K562 (cell line): ENCODE results near the gene PPY. TPM values are rescaled to one million over a fixed set of nuclear protein-coding genes. Genes with fewer than 3 reads are reported as not detected.

Source experiments
- ATAC-seq: fragments of 200-7000 bp; cut with Tn5 transposase; 3 replicates; pipeline ENCODE4 v1.9.1; 2020; ENCODE audit warnings: moderate library complexity
- BruUV-seq: library from RNA; stranded (reverse); fragments of 400-500 nt; replicated peaks from 2 replicates; lab custom pipeline; 2021; lab: Mats Ljungman, UMichigan
- CTCF ChIA-PET: fragments of 300-600 bp; formaldehyde crosslinking; extraction: SDS; loops from one replicate; lab custom pipeline; 2021; ENCODE audit warnings: low intra/inter-chr PET ratio; lab: Yijun Ruan, JAX
- POLR2A ChIA-PET: fragments of 300-600, 350-650 bp; sonication (Branson Sonifier 250); formaldehyde crosslinking; extraction: SDS; loops from one replicate; lab custom pipeline; 2021; ENCODE audit warnings: antibody characterized with exemption, inconsistent platforms; lab: Yijun Ruan, JAX
- DNase-seq, 4 experiments: peaks; one replicate each; pipeline versions ENCODE4 v3.0.0 to v3.0.0-alpha.2; 2011 to 2018; ENCODE audit warnings: low spot score in 3 of 4, mixed read lengths in 3 of 4; ENCODE audit errors: extremely low read depth in 1 of 4
- FAIRE-seq: peaks from 2 replicates; lab custom pipeline; 2011; peaks lifted over from hg19 to GRCh38; lab: Jason Lieb, UNC
- H2AFZ ChIP-seq: 2 replicates; pipeline ENCODE4 v1.6.0; 2011; ENCODE audit warnings: low read depth, low read length, control low read depth, inconsistent platforms
- H3K27ac ChIP-seq: fragments of 200-600 bp; 3 replicates; pipeline ENCODE4 v1.8.0; 2011; ENCODE audit warnings: low read depth, mild to moderate bottlenecking, control low read depth, inconsistent platforms, low read length, moderate library complexity, mixed read lengths; ENCODE audit errors: extremely low read depth
- H3K27me3 ChIP-seq, 2 experiments: fragments of 300-600 bp in 1 of 2; 2 replicates in 1 of 2; 3 replicates in 1 of 2; pipeline versions ENCODE4 v1.6.0 to v1.8.0; 2011; ENCODE audit warnings: inconsistent platforms in 2 of 2, low read length in 2 of 2, mild to moderate bottlenecking in 1 of 2, mixed read lengths in 1 of 2, moderate library complexity in 1 of 2; ENCODE audit not compliant: control insufficient read depth in 2 of 2, insufficient read depth in 2 of 2
- H3K36me3 ChIP-seq: fragments of 300-600 bp; 3 replicates; pipeline ENCODE4 v1.8.0; 2011; ENCODE audit warnings: mild to moderate bottlenecking, low read length, inconsistent platforms; ENCODE audit not compliant: control insufficient read depth, insufficient read depth
- H3K4me1 ChIP-seq, 2 experiments: fragments of 200-600 bp in 1 of 2; replicated peaks in 1 of 2; 2 replicates in 1 of 2; 3 replicates in 1 of 2; pipeline versions ENCODE4 v1.5.1 to v1.8.0; 2011; ENCODE audit warnings: inconsistent platforms in 2 of 2, low read length in 2 of 2, mild to moderate bottlenecking in 1 of 2, mixed read lengths in 1 of 2, moderate library complexity in 1 of 2; ENCODE audit not compliant: control insufficient read depth in 2 of 2, insufficient read depth in 2 of 2
- H3K4me2 ChIP-seq: 2 replicates; pipeline ENCODE4 v1.6.1; 2011; ENCODE audit warnings: low read length, control low read depth, inconsistent platforms, mixed read lengths; ENCODE audit not compliant: insufficient read depth
- H3K4me3 ChIP-seq: fragments of 200-600 bp; sonication (generic), shearing (Covaris generic); 2 replicates; pipeline ENCODE4 v1.5.1; 2016; ENCODE audit warnings: control low read depth, inconsistent platforms
- H3K79me2 ChIP-seq: fragments of 200-600 bp; 3 replicates; pipeline ENCODE4 v1.8.0; 2011; ENCODE audit warnings: low read length, inconsistent platforms; ENCODE audit not compliant: control insufficient read depth, insufficient read depth
- H3K9ac ChIP-seq, 2 experiments: 2 replicates each; pipeline versions ENCODE4 v1.6.0 to v1.6.1; 2011; ENCODE audit warnings: low read depth in 2 of 2, low read length in 2 of 2, control low read depth in 1 of 2, inconsistent platforms in 1 of 2, mild to moderate bottlenecking in 1 of 2, mixed read lengths in 1 of 2; ENCODE audit not compliant: insufficient read depth in 1 of 2
- H3K9me1 ChIP-seq: one replicate; pipeline ENCODE4 v1.6.0; 2011; ENCODE audit warnings: inconsistent platforms, mild to moderate bottlenecking, low read length, moderate library complexity; ENCODE audit not compliant: control insufficient read depth, insufficient read depth
- H3K9me3 ChIP-seq: replicated peaks from 2 replicates; pipeline ENCODE4 v1.5.1; 2011; ENCODE audit warnings: low read depth, low read length, inconsistent platforms; ENCODE audit not compliant: control insufficient read depth, insufficient read depth
- H4K20me1 ChIP-seq: replicated peaks from 2 replicates; pipeline ENCODE4 v1.6.1; 2011; ENCODE audit warnings: low read length, inconsistent platforms, mixed read lengths; ENCODE audit not compliant: control insufficient read depth, insufficient read depth
- EGR1 ChIP-seq: fragments of 450-650 bp; conservative IDR thresholded peaks from 2 replicates; pipeline ENCODE4 v1.6.1; 2017; ENCODE audit warnings: mild to moderate bottlenecking
- SPI1 ChIP-seq: IDR thresholded peaks from 2 replicates; pipeline ENCODE4 v1.6.1; 2011; ENCODE audit warnings: low read depth, low read length, control low read depth, borderline replicate concordance
- ZNF316 ChIP-seq: fragments of 450-650 bp; IDR thresholded peaks from 2 replicates; pipeline ENCODE4 v1.6.1; 2016
- WGBS: fragments of 100-300 bp; shearing (Covaris generic); methylation state at CpG from one replicate; pipeline ENCODE4 v1.1.6; 2016; ENCODE audit warnings: low coverage, mixed read lengths; ENCODE audit not compliant: insufficient coverage; ENCODE audit errors: missing lambda C conversion rate; 5-methylcytosine and 5-hydroxymethylcytosine counted together
- in situ Hi-C: fragments of 300-500 bp; cut with MboI; formaldehyde crosslinking; loops from 4 replicates; pipeline ENCODE4 v1.15.0; 2018; ENCODE audit warnings: inconsistent platforms, mixed read lengths
- intact Hi-C: fragments of 100-400 bp; cut with micrococcal nuclease; formaldehyde crosslinking; loops from 2 replicates; pipeline ENCODE4 v1.14.2; 2022
- polyA plus RNA-seq, 8 experiments: library from polyadenylated mRNA; depleted of rRNA in 4 of 8; stranded (reverse) in 5 of 8; unstranded in 3 of 8; fragments of >200 nt; fragmentation: Nextera tagmentation in 2 of 8; fragmentation: Illumina TruSeq in 1 of 8; extraction: Ambion mirVana in 2 of 8; extraction: Trizol in 1 of 8; gene quantifications; 2 replicates each; pipeline versions ENCODE4 v1.2.1 to v1.2.3, GENCODE V29; 2011 to 2014; ENCODE audit warnings: inconsistent platforms in 1 of 8, missing spikeins in 1 of 8
- total RNA-seq, 7 experiments: library from RNA; depleted of rRNA in 6 of 7; stranded (reverse); fragments of >200 nt in 6 of 7; fragmentation: Illumina TruSeq in 2 of 7; extraction: Trizol in 2 of 7; gene quantifications; 2 replicates each; pipeline versions ENCODE4 v1.2.1 to v1.2.3, GENCODE V29; 2011 to 2021; ENCODE audit warnings: low replicate concordance in 1 of 7
- TF ChIP-seq, protein P1 (sequence below): sonication (generic); formaldehyde crosslinking; IDR thresholded peaks from 2 replicates; pipeline ENCODE4 v1.8.0; 2023; ENCODE audit warnings: mild to moderate bottlenecking, missing genetic modification reagents

PPY gene
- total and polyA plus RNA-seq, 9 of the 15 experiments (the other 6 are each of a cell fraction or from before 2014, with no cell fraction given): not detected

DNA sequence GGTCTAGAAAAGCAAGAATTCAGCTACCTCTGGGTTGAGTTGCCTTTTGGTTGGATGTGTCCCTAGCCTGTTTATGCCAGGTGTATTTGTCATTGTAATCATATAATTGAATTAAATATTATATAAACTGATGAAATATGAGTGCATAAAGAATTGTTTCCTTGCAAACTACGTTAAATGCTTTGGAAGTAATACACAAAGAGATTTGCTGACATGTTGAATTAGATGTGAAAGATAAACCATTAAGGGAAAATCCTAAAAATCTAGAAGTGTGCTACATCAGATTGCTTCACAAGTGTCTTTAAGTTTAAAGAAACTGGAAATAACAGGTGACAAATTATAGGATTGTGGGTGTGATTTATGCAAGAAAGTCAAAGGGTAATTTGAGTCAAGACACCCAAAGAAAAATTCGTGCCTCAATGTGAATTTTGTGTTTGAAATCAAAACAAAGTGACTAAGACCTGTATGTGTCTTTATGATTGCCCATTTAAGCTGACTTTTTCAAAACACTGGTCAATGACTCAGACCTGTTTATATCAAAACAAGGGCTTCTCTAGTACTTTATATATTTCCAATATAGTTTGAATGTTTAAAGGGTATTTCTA is 16.6 kb upstream of the PPY start:
- no peak for TF ChIP-seq SPI1
- TF ChIP-seq ZNF316: peak; percentile 46
- intact Hi-C loops: no loop called here
- H3K9me3 ChIP-seq: no peaks in the 10 kb centered on the region
- in situ Hi-C loops: no loop called here
- H3K4me1 ChIP-seq: no peaks in the 10 kb centered on the region
- BruUV-seq: no TSS peak
- DNase-seq (no peak), FAIRE-seq (no peak), ATAC-seq (no peak)
- H3K27me3 ChIP-seq: peaks cover 23 to 56% of the 10 kb centered on the region in 2 experiments
- H3K36me3 ChIP-seq: no peaks in the 10 kb centered on the region
- no peaks in the 10 kb centered on the region for H3K79me2 ChIP-seq
- ChIA-PET POLR2A (interaction anchor here (1.4 kb wide), 1 partner anchor 15 kb away, joined by 3 read pairs; no protein-coding TSS in a partner anchor), CTCF (interaction anchor here (0.6 kb wide), 1 partner anchor 193 kb away, joined by 3 read pairs; no protein-coding TSS in a partner anchor)
- no peak overlapping the region for H2AFZ ChIP-seq
- no peak overlapping the region for H3K9ac ChIP-seq
- no peak overlapping the region for H3K4me2 ChIP-seq
- no peak overlapping the region for H3K4me3 ChIP-seq
- WGBS: 0% methylated on average over 2 of the region's 2 CpGs
- no peaks in the 10 kb centered on the region for H3K9me1 ChIP-seq
- H4K20me1 ChIP-seq: no peaks in the 10 kb centered on the region; the same call in 1 of the 2 replicates
- no peak overlapping the region for H3K27ac ChIP-seq

DNA sequence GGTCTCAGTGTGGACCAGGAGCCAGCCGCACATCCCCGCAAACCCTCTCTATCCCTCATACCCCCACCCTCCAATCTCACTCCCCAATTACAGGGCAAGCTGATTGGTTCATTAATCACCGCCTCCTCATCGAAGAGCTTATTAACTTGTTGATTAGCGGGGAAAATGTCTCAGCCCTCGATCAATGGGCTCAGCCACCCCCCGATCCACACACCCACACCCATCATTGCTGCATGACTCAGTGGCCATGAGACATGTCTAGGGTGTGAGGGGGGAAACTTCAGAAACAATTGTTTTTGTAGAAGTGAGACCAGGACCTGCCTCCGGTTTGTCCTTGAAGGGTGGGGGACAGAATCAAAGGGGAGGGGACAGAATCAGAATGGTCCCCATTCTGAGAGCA is 13.9 kb upstream of the PPY start:
- TF ChIP-seq EGR1: peak; percentile 21; the same call in 1 of the 2 replicates
- TF ChIP-seq, protein P1, sequence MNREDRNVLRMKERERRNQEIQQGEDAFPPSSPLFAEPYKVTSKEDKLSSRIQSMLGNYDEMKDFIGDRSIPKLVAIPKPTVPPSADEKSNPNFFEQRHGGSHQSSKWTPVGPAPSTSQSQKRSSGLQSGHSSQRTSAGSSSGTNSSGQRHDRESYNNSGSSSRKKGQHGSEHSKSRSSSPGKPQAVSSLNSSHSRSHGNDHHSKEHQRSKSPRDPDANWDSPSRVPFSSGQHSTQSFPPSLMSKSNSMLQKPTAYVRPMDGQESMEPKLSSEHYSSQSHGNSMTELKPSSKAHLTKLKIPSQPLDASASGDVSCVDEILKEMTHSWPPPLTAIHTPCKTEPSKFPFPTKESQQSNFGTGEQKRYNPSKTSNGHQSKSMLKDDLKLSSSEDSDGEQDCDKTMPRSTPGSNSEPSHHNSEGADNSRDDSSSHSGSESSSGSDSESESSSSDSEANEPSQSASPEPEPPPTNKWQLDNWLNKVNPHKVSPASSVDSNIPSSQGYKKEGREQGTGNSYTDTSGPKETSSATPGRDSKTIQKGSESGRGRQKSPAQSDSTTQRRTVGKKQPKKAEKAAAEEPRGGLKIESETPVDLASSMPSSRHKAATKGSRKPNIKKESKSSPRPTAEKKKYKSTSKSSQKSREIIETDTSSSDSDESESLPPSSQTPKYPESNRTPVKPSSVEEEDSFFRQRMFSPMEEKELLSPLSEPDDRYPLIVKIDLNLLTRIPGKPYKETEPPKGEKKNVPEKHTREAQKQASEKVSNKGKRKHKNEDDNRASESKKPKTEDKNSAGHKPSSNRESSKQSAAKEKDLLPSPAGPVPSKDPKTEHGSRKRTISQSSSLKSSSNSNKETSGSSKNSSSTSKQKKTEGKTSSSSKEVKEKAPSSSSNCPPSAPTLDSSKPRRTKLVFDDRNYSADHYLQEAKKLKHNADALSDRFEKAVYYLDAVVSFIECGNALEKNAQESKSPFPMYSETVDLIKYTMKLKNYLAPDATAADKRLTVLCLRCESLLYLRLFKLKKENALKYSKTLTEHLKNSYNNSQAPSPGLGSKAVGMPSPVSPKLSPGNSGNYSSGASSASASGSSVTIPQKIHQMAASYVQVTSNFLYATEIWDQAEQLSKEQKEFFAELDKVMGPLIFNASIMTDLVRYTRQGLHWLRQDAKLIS (CRISPR knock-in tag): no peak
- DNase-seq (no peak), ATAC-seq (no peak), FAIRE-seq (no peak)
- Histone ChIP-seq H3K4me2 (no peak overlapping the region), H3K4me1 (peaks cover 0 to 16% of the 10 kb centered on the region in 2 experiments; a peak in 3 of 5 replicates), H3K79me2 (no peaks in the 10 kb centered on the region), H4K20me1 (no peaks in the 10 kb centered on the region; the same call in 1 of the 2 replicates), H3K4me3 (no peak overlapping the region), H3K9me1 (no peaks in the 10 kb centered on the region), H3K36me3 (no peaks in the 10 kb centered on the region), H3K27ac (no peak overlapping the region), H3K9ac (no peak overlapping the region), H2AFZ (no peak overlapping the region), H3K27me3 (peaks cover 29 to 60% of the 10 kb centered on the region in 2 experiments), H3K9me3 (no peaks in the 10 kb centered on the region)
- WGBS: 41% methylated on average over 8 of the region's 8 CpGs
- in situ Hi-C loops (no loop called here), intact Hi-C loops (no loop called here)
- ChIA-PET POLR2A (no interaction called here), CTCF (no interaction called here)
- no TSS peak for BruUV-seq
